ENCODE results near the gene CPA3. TPM values are rescaled to one million over a fixed set of nuclear protein-coding genes. Genes with fewer than 3 reads are reported as not detected.

The CPA3 gene
- total RNA-seq, 1 donor from 2014 or later: not detected

DNA sequence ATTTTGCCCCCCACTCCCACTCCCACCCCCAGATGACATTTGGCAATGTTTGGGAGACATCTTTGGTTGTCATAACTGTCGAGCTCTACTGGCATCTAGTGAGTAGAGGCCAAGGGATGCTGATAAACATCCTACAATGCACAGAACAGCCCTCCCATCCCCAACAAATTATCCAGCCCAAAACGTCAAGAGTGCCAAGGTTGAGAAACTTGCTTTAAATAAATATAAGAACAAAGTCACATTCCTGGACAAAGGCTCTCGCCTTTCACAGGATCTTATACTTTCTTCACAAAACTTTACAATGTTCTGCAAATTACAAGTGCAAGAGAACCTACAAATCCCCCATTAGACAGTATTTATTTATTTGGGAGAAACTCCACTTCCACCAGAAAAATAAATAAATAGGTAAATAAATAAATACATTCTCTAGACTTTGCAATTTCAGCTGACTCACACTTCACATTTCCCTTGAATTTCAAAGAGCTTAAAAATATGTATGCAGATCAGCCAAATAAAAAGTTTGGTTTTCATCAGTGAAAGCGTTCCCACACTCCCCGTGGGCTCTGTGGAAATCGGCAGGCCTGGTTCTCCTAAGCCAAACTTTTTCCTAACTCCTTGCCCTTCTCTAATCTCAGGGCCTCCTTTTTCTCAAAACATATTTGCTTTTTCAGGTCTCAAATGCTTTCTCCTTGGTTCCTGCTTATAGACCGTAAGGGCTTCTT lies 12.7 kb upstream of the CPA3 start:
- TF ChIP-seq, protein P1, sequence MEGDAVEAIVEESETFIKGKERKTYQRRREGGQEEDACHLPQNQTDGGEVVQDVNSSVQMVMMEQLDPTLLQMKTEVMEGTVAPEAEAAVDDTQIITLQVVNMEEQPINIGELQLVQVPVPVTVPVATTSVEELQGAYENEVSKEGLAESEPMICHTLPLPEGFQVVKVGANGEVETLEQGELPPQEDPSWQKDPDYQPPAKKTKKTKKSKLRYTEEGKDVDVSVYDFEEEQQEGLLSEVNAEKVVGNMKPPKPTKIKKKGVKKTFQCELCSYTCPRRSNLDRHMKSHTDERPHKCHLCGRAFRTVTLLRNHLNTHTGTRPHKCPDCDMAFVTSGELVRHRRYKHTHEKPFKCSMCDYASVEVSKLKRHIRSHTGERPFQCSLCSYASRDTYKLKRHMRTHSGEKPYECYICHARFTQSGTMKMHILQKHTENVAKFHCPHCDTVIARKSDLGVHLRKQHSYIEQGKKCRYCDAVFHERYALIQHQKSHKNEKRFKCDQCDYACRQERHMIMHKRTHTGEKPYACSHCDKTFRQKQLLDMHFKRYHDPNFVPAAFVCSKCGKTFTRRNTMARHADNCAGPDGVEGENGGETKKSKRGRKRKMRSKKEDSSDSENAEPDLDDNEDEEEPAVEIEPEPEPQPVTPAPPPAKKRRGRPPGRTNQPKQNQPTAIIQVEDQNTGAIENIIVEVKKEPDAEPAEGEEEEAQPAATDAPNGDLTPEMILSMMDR (IDR thresholded peaks at IDR 0.05; ENCODE audit: insufficient read depth, low read length, poor library complexity, severe bottlenecking): no peak
- Histone ChIP-seq H3K4me3 (ENCODE audit: low read depth, low read length) (no peak overlapping the region), H3K27me3 (ENCODE audit: control insufficient read depth, insufficient read depth, low read length) (no peaks in the 10 kb centered on the region), H3K36me3 (ENCODE audit: control insufficient read depth, insufficient read depth, low read length) (no peaks in the 10 kb centered on the region)
- no peak for DNase-seq (ENCODE audit: low read depth)

DNA sequence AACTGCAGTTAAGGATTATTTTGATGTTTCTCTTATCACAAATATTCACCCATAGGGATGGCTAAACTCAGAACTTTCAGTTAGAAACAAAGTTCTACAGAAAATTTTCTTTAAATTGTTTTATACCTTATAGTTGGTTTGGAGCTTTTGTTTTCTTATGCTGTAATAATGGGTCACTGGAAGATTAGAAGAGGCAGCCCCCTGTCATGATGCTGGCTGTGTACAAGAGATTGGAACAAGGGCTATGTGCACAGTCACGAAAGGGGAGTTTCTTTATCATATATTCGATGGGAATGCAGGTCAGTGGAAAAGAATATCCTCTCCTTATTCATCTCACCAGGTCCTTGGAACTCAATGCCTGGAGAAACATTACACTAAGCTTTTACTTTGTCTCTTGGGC lies 12.0 kb upstream of the CPA3 start:
- no peak for DNase-seq (ENCODE audit: low read depth)
- Histone ChIP-seq H3K4me3 (ENCODE audit: low read depth, low read length) (no peak overlapping the region), H3K36me3 (ENCODE audit: control insufficient read depth, insufficient read depth, low read length) (no peaks in the 10 kb centered on the region), H3K27me3 (ENCODE audit: control insufficient read depth, insufficient read depth, low read length) (no peaks in the 10 kb centered on the region)
- TF ChIP-seq, protein P1 (IDR thresholded peaks at IDR 0.05; ENCODE audit: insufficient read depth, low read length, poor library complexity, severe bottlenecking): no peak

DNA sequence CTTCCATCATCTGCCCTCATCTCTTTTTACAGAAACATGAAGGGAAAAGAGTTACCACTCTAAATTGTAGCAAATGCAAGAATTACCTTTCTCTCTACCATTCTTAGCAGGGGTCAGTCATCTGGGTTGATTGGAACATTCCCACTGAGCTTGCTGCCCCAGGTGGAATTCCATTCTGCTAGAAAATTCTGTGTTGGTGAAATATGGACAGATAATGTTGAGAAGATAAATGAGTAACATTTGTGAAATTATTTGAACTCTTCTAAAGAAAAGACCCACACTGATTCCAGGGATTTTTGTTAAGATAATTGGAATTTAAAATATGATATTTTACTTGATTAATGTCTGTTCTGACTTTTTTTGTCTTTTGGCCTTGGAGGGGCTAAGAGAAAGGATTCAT lies 11.0 kb upstream of the CPA3 start:
- DNase-seq (ENCODE audit: low read depth): no peak
- no peaks in the 10 kb centered on the region for H3K27me3 ChIP-seq (ENCODE audit: control insufficient read depth, insufficient read depth, low read length)
- no peaks in the 10 kb centered on the region for H3K36me3 ChIP-seq (ENCODE audit: control insufficient read depth, insufficient read depth, low read length)
- TF ChIP-seq, protein P1 (IDR thresholded peaks at IDR 0.05; ENCODE audit: insufficient read depth, low read length, poor library complexity, severe bottlenecking): no peak
- no peak overlapping the region for H3K4me3 ChIP-seq (ENCODE audit: low read depth, low read length)

DNA sequence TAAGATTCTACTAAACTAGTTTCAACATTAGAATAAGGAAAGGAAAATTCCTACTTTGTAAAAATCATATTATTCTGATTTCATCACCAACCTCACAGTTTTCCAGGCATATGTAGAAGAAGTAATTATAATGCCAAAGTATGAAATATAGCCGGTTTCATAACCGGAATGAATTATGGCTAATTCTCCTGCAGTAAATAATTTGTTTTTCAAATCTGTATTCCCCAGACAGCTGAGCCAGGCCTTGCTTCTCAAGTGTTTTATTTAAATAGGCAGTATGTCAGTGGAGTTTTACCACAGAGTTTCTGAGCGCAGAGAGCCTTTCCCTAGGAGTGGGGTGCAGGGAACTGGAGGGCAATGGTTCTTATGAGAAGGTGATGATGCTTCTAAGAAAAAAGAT lies 8.7 kb upstream of the CPA3 start:
- H3K4me3 ChIP-seq (ENCODE audit: low read depth, low read length): no peak overlapping the region
- DNase-seq (ENCODE audit: low read depth): no peak
- TF ChIP-seq, protein P1 (IDR thresholded peaks at IDR 0.05; ENCODE audit: insufficient read depth, low read length, poor library complexity, severe bottlenecking): no peak
- no peaks in the 10 kb centered on the region for H3K36me3 ChIP-seq (ENCODE audit: control insufficient read depth, insufficient read depth, low read length)
- no peaks in the 10 kb centered on the region for H3K27me3 ChIP-seq (ENCODE audit: control insufficient read depth, insufficient read depth, low read length)

DNA sequence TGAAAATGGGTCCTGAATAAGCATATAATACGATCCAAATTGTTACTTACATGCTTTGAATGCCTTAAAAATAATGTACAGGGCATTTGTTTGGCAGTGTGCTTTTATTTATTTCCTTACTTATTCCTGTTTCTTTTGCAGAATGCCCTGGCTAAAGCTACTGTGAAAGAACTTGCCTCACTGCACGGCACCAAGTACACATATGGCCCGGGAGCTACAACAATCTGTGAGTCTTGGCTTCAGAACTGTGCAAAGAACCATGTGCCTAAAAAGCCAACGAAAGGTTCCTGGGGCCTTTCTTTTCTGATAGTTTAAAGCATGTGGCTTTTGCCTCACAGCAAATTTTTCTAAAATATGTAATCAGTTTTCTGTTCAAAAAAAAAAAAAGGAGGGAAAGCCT lies 7.8 kb upstream of the CPA3 start:
- H3K4me3 ChIP-seq (ENCODE audit: low read depth, low read length): no peak overlapping the region
- DNase-seq (ENCODE audit: low read depth): no peak
- H3K27me3 ChIP-seq (ENCODE audit: control insufficient read depth, insufficient read depth, low read length): no peaks in the 10 kb centered on the region
- TF ChIP-seq, protein P1 (IDR thresholded peaks at IDR 0.05; ENCODE audit: insufficient read depth, low read length, poor library complexity, severe bottlenecking): no peak
- no peaks in the 10 kb centered on the region for H3K36me3 ChIP-seq (ENCODE audit: control insufficient read depth, insufficient read depth, low read length)

All from kidney epithelial cell (primary cell).